HepG2 (cell line): Measurements from ENCODE around the gene NLGN3. TPM values are rescaled to one million over a fixed set of nuclear protein-coding genes. Genes with fewer than 3 reads are reported as not detected.

Source experiments
- ERF ChIP-seq: IDR thresholded peaks from 2 replicates; pipeline ENCODE4 v1.6.1; 2018; ENCODE audit warnings: missing biosample characterization, missing genetic modification reagents
- GLI4 ChIP-seq: sonication (generic); formaldehyde crosslinking; IDR thresholded peaks from 2 replicates; pipeline ENCODE4 v1.5.1; 2020; ENCODE audit warnings: missing genetic modification reagents, mild to moderate bottlenecking, moderate library complexity, borderline replicate concordance
- HHEX ChIP-seq: IDR thresholded peaks from 2 replicates; pipeline ENCODE4 v1.6.1; 2016; ENCODE audit warnings: control low read depth
- NFYB ChIP-seq: sonication (generic); formaldehyde crosslinking; IDR thresholded peaks from 2 replicates; pipeline ENCODE4 v1.4.0; 2020; ENCODE audit warnings: missing genetic modification reagents
- PAXIP1 ChIP-seq: sonication (generic); formaldehyde crosslinking; conservative IDR thresholded peaks from 2 replicates; pipeline ENCODE4 v1.4.0; 2020; ENCODE audit warnings: mild to moderate bottlenecking, missing genetic modification reagents, moderate library complexity
- RBFOX2 ChIP-seq: fragments of 200-400 bp; formaldehyde crosslinking; IDR thresholded peaks from 2 replicates; pipeline ENCODE4 v1.6.1; 2017; ENCODE audit warnings: low read depth, mild to moderate bottlenecking, low read length
- REXO4 ChIP-seq: sonication (generic); formaldehyde crosslinking; IDR thresholded peaks from 2 replicates; pipeline ENCODE4 v1.8.0; 2022; ENCODE audit warnings: missing genetic modification reagents, mild to moderate bottlenecking, borderline replicate concordance
- SP2 ChIP-seq: sonication (generic); formaldehyde crosslinking; IDR thresholded peaks from 2 replicates; pipeline ENCODE4 v1.5.1; 2020; ENCODE audit warnings: mild to moderate bottlenecking, missing genetic modification reagents
- UBTF ChIP-seq: sonication (generic); formaldehyde crosslinking; IDR thresholded peaks from 2 replicates; pipeline ENCODE4 v1.4.0; 2020; ENCODE audit warnings: mild to moderate bottlenecking, missing genetic modification reagents
- ZBED4 ChIP-seq: sonication (generic); formaldehyde crosslinking; IDR thresholded peaks from 2 replicates; pipeline ENCODE4 v1.4.0; 2020; ENCODE audit warnings: missing genetic modification reagents, borderline replicate concordance
- ZNF362 ChIP-seq: sonication (generic); formaldehyde crosslinking; IDR thresholded peaks from 2 replicates; pipeline ENCODE4 v1.4.0; 2020; ENCODE audit warnings: missing genetic modification reagents, mild to moderate bottlenecking, borderline replicate concordance
- ZNF605 ChIP-seq: sonication (generic); formaldehyde crosslinking; IDR thresholded peaks from 2 replicates; pipeline ENCODE4 v1.8.0; 2022; ENCODE audit warnings: mild to moderate bottlenecking, missing genetic modification reagents
- ZNF746 ChIP-seq: sonication (generic); formaldehyde crosslinking; IDR thresholded peaks from 2 replicates; pipeline ENCODE4 v1.8.0; 2022; ENCODE audit warnings: mild to moderate bottlenecking, missing genetic modification reagents
- ZNF747 ChIP-seq: sonication (generic); formaldehyde crosslinking; IDR thresholded peaks from 2 replicates; pipeline ENCODE4 v1.8.1; 2023; ENCODE audit warnings: missing genetic modification reagents, mild to moderate bottlenecking, borderline replicate concordance
- ZNF776 ChIP-seq: sonication (generic); formaldehyde crosslinking; IDR thresholded peaks from 2 replicates; pipeline ENCODE4 v1.4.0; 2020; ENCODE audit warnings: mild to moderate bottlenecking, missing genetic modification reagents
- ZNF850 ChIP-seq: sonication (generic); formaldehyde crosslinking; conservative IDR thresholded peaks from 2 replicates; pipeline ENCODE4 v1.9.0; 2021; ENCODE audit warnings: mild to moderate bottlenecking, missing genetic modification reagents
- polyA plus RNA-seq, 8 experiments: library from polyadenylated mRNA; depleted of rRNA in 3 of 8; stranded (reverse) in 7 of 8; unstranded in 1 of 8; fragments of >200 nt; fragmentation: Illumina TruSeq in 4 of 8; extraction: Trizol in 4 of 8; gene quantifications; 2 replicates each; pipeline versions ENCODE4 v1.2.1 to v1.2.3, GENCODE V29; 2011 to 2016; ENCODE audit warnings: low read depth in 4 of 8, missing spikeins in 1 of 8, mixed read lengths in 1 of 8; ENCODE audit not compliant: insufficient read depth in 1 of 8
- total RNA-seq, 5 experiments: library from RNA; depleted of rRNA; stranded (reverse); fragments of >200 nt; fragmentation: Illumina TruSeq; extraction: Trizol; gene quantifications; 2 replicates each; pipeline ENCODE4 v1.2.3, GENCODE V29; 2016; ENCODE audit warnings: low read depth in 1 of 5

The NLGN3 gene
- total and polyA plus RNA-seq, 2 of the 13 experiments (the other 11 are each of a cell fraction or from before 2014, with no cell fraction given) = 0.04 to 0.16 TPM

GRCh38 chrX:71214604-71215337 lies 70.1 kb downstream of the NLGN3 start (continued):
- TF ChIP-seq PAXIP1 (CRISPR knock-in tag) (peak; percentile 77), ZNF605 (CRISPR knock-in tag) (no peak), NFYB (peak; percentile 51; the same call in 1 of the 2 replicates), ZBED4 (CRISPR knock-in tag) (peak; percentile 67; the same call in 1 of the 2 replicates), SP2 (peak; percentile 25; the same call in 1 of the 2 replicates), HHEX (CRISPR knock-in tag) (no peak), ZNF776 (CRISPR knock-in tag) (no peak), RBFOX2 (peak; percentile 68), GLI4 (no peak), ERF (CRISPR knock-in tag) (peak; percentile 47; the same call in 1 of the 2 replicates), UBTF (CRISPR knock-in tag) (peak; percentile 35), ZNF850 (CRISPR knock-in tag) (no peak), ZNF747 (0 out of 2 replicates have a peak, but pooled peaks have one; percentile 28), REXO4 (CRISPR knock-in tag) (no peak), ZNF746 (CRISPR knock-in tag) (0 out of 2 replicates have a peak, but pooled peaks have one; percentile 40), ZNF362 (CRISPR knock-in tag) (peak; percentile 15; the same call in 1 of the 2 replicates)
